Type B pancreatic cell (in vitro differentiated cells): ENCODE data around the gene BECN2. TPM values are rescaled to one million over a fixed set of nuclear protein-coding genes. Genes with fewer than 3 reads are reported as not detected.
A peak's percentile ranks its signal among the peaks of the same experiment; 100 is the strongest.

Experiments used
- DNase-seq: peaks from one replicate; pipeline ENCODE4 v3.0.0; 2021; ENCODE audit warnings: mixed read lengths; ENCODE audit not compliant: unreplicated experiment; ENCODE audit errors: extremely low spot score
- H3K27ac Mint-ChIP-seq: 2 replicates; pipeline ENCODE4 v1.8.0; 2021; ENCODE audit warnings: mild to moderate bottlenecking, mixed read lengths
- H3K27me3 Mint-ChIP-seq: 2 replicates; pipeline ENCODE4 v1.8.0; 2021; ENCODE audit warnings: mixed read lengths
- H3K36me3 Mint-ChIP-seq: 2 replicates; pipeline ENCODE4 v1.8.0; 2021; ENCODE audit warnings: mixed read lengths
- H3K4me1 Mint-ChIP-seq: one replicate; pipeline ENCODE4 v1.8.0; 2021; ENCODE audit warnings: mixed read lengths; ENCODE audit not compliant: unreplicated experiment
- H3K4me3 Mint-ChIP-seq: 2 replicates; pipeline ENCODE4 v1.8.0; 2021; ENCODE audit warnings: mild to moderate bottlenecking, mixed read lengths
- H3K9me3 Mint-ChIP-seq: 2 replicates; pipeline ENCODE4 v1.8.0; 2021; ENCODE audit warnings: mixed read lengths
- CTCF ChIP-seq: fragments of 200-600 bp; sonication (generic); conservative IDR thresholded peaks from 2 replicates; pipeline ENCODE4 v1.5.0; 2021; ENCODE audit warnings: antibody characterized with exemption, mild to moderate bottlenecking
- total RNA-seq: library from RNA; stranded (reverse); gene quantifications from 2 replicates; pipeline ENCODE4 v1.2.1, GENCODE V29; 2021; ENCODE audit warnings: low replicate concordance

The BECN2 gene
- total RNA-seq, 1 donor from 2014 or later: not detected

DNA sequence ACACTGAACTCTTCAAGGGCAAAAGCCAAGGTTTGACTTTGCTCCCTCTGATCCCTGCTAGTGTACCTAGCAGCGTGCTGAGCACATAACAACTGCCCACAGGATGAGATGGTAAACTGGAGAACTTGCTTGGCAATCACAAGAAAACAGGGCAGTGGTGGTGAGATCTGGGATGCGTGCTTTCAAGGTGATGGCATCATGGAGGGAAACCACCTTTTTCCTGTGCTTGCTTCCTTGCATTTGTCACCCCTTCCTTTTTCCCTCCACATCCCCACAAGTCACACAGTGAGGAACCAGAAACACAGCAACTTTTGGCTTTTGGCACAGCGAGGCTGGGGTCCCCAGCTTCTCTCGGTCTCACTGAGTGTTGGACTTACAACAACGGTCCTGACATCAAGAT is 31.4 kb upstream of the BECN2 start:
- no peak for DNase-seq
- Mint-ChIP-seq H3K36me3 (no peaks in the 10 kb centered on the region), H3K4me1 (peaks cover 15% of the 10 kb centered on the region), H3K9me3 (no peaks in the 10 kb centered on the region), H3K4me3 (no peak overlapping the region), H3K27ac (no peak overlapping the region), H3K27me3 (no peaks in the 10 kb centered on the region)
- TF ChIP-seq CTCF: no peak

DNA sequence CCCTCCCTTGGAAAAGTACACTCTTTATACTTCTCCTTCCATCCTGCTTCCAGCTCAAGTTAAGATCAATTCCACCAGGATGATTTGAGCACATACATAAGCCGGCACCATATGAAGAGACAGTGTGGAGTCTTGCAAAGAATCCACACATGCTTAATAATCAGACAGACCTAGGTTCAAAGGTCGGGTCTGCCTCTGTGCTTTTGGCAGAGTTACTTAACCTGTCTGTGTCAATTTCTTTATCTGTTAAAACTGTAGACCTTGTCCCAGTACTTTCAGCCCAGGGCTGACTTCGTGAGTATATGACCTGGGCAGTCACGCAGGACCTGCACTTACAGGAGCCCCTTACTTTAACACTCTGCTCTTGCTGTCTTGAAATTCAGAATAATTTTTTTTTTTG is 30.2 kb upstream of the BECN2 start:
- peaks cover 19% of the 10 kb centered on the region for H3K4me1 Mint-ChIP-seq
- H3K9me3 Mint-ChIP-seq: no peaks in the 10 kb centered on the region
- no peak for TF ChIP-seq CTCF

GRCh38 chr1:241932845-241933244 is 24.7 kb upstream of the BECN2 start:
- peaks cover 23% of the 10 kb centered on the region for H3K4me1 Mint-ChIP-seq
- H3K9me3 Mint-ChIP-seq: no peaks in the 10 kb centered on the region
- TF ChIP-seq CTCF: no peak
- no peaks in the 10 kb centered on the region for H3K36me3 Mint-ChIP-seq
- H3K4me3 Mint-ChIP-seq: no peak overlapping the region
- no peak overlapping the region for H3K27ac Mint-ChIP-seq
- no peak for DNase-seq
- no peaks in the 10 kb centered on the region for H3K27me3 Mint-ChIP-seq

More for the DNA sequence above, 30.2 kb upstream of the BECN2 start:
- DNase-seq: no peak
- no peaks in the 10 kb centered on the region for H3K36me3 Mint-ChIP-seq
- H3K4me3 Mint-ChIP-seq: no peak overlapping the region
- H3K27me3 Mint-ChIP-seq: no peaks in the 10 kb centered on the region
- no peak overlapping the region for H3K27ac Mint-ChIP-seq

- Mint-ChIP-seq H3K4me1 (peaks cover 23% of the 10 kb centered on the region), H3K9me3 (peaks cover 6% of the 10 kb centered on the region)
- no peak for DNase-seq
Observed at GRCh38 chr1:241934201-241934848, 23.2 kb upstream of the BECN2 start.

DNA sequence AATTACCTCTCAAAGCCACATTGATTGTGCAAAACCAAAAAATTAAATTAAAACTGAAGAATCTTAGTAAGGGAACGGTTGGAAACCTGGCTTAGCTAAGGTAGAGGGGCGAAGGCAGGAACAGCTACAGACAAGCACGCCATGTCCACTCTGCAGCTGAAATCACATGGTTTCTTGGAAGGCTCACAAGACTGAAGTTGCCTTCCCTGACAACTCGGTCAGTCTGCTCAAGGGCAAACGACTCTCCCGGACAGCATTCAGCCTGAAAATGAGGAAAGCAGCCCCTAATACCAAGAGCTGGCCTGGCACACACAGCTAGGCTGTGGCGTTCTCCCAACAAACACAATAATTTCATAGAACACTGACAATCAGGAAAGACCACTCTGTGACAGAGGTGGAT is 22.7 kb upstream of the BECN2 start:
- no peak for TF ChIP-seq CTCF
- H3K36me3 Mint-ChIP-seq: no peaks in the 10 kb centered on the region
- no peaks in the 10 kb centered on the region for H3K27me3 Mint-ChIP-seq
- H3K4me1 Mint-ChIP-seq: peaks cover 23% of the 10 kb centered on the region
- no peak overlapping the region for H3K4me3 Mint-ChIP-seq
- peaks cover 6% of the 10 kb centered on the region for H3K9me3 Mint-ChIP-seq
- no peak for DNase-seq
- H3K27ac Mint-ChIP-seq: no peak overlapping the region

More at GRCh38 chr1:241934201-241934848, 23.2 kb upstream of the BECN2 start:
- Mint-ChIP-seq H3K4me3 (peak overlapping the region; percentile 47), H3K27ac (peak overlapping the region; percentile 47), H3K27me3 (no peaks in the 10 kb centered on the region), H3K36me3 (no peaks in the 10 kb centered on the region)
- peak; percentile 14 for TF ChIP-seq CTCF

- no peak overlapping the region for H3K27ac Mint-ChIP-seq
- H3K4me1 Mint-ChIP-seq: peaks cover 6% of the 10 kb centered on the region
- DNase-seq: no peak
- H3K9me3 Mint-ChIP-seq: peaks cover 6% of the 10 kb centered on the region
- no peak for TF ChIP-seq CTCF
- H3K27me3 Mint-ChIP-seq: no peaks in the 10 kb centered on the region
- H3K4me3 Mint-ChIP-seq: no peak overlapping the region
- H3K36me3 Mint-ChIP-seq: no peaks in the 10 kb centered on the region
Observed at GRCh38 chr1:241939798-241940197, 17.8 kb upstream of the BECN2 start.
